Mesothelial cell of epicardium (in vitro differentiated cells): ENCODE results near the gene RMP24.
A peak's percentile ranks its signal among the peaks of the same experiment; 100 is the strongest.

Experiments used
- DNase-seq, 2 experiments: peaks; one replicate each; pipeline ENCODE4 v3.0.0; 2021; ENCODE audit warnings: low spot score in 2 of 2; ENCODE audit not compliant: unreplicated experiment in 2 of 2
- H3K27ac Mint-ChIP-seq: 2 replicates; pipeline ENCODE4 v1.8.0; 2021; ENCODE audit warnings: mixed read lengths
- H3K27me3 Mint-ChIP-seq: 2 replicates; pipeline ENCODE4 v1.8.0; 2021; ENCODE audit warnings: low read depth, mixed read lengths
- H3K36me3 Mint-ChIP-seq: 2 replicates; pipeline ENCODE4 v1.8.0; 2021; ENCODE audit warnings: mixed read lengths
- H3K4me1 Mint-ChIP-seq: 2 replicates; pipeline ENCODE4 v1.8.0; 2021; ENCODE audit warnings: mixed read lengths
- H3K4me3 Mint-ChIP-seq: 2 replicates; pipeline ENCODE4 v1.8.0; 2021; ENCODE audit warnings: mild to moderate bottlenecking, moderate library complexity, mixed read lengths
- H3K9me3 Mint-ChIP-seq: 2 replicates; pipeline ENCODE4 v1.8.0; 2021; ENCODE audit warnings: mixed read lengths
- TF ChIP-seq, protein P1 (sequence below): fragments of 200-600 bp; sonication (generic); IDR thresholded peaks from one replicate; pipeline ENCODE4 v1.5.0; 2021; ENCODE audit warnings: antibody characterized with exemption; ENCODE audit not compliant: unreplicated experiment

Gene RMP24

DNA sequence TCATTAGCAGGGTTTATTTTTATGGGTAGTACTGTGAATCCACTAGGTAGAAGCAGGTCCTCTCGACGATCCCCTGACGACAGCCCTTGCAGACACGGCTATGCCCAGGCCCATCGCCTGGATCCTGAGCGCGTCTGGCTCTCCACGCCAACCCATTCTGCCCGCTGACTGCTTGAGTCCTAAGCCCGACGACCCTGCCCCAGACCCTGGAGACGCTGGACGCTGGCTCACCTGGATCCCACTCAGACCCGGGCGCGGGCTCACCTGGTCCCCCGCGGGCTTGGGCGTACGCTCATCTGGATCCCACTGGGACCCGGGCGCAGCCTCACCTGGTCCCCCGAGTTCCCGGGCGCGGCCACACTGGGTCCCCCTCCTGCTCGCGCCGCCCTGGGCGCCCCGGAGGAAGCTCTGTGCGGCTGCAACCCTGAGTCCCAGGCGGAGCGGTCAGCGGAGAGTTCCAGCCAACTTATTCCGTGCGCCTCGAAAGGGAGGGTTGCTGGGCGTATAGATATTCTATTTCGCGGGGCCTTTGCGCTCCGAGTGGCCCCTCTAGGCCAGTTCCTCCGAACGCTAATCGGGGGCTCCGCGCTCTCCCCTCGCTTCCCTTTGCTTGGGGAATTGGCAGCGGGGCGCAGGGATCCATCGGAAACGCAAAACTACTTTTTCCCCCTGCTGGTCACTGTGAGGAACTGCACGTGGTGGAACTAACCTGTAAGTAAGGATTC, 22.4 kb upstream of the RMP24 start:
- peak; percentile 54 to 75 for DNase-seq
- Mint-ChIP-seq H3K27ac (no peak overlapping the region), H3K4me1 (peaks cover 3% of the 10 kb centered on the region), H3K27me3 (peaks cover 14% of the 10 kb centered on the region), H3K36me3 (no peaks in the 10 kb centered on the region), H3K9me3 (peaks cover 9% of the 10 kb centered on the region), H3K4me3 (peak overlapping the region; percentile 86)
- TF ChIP-seq, protein P1, sequence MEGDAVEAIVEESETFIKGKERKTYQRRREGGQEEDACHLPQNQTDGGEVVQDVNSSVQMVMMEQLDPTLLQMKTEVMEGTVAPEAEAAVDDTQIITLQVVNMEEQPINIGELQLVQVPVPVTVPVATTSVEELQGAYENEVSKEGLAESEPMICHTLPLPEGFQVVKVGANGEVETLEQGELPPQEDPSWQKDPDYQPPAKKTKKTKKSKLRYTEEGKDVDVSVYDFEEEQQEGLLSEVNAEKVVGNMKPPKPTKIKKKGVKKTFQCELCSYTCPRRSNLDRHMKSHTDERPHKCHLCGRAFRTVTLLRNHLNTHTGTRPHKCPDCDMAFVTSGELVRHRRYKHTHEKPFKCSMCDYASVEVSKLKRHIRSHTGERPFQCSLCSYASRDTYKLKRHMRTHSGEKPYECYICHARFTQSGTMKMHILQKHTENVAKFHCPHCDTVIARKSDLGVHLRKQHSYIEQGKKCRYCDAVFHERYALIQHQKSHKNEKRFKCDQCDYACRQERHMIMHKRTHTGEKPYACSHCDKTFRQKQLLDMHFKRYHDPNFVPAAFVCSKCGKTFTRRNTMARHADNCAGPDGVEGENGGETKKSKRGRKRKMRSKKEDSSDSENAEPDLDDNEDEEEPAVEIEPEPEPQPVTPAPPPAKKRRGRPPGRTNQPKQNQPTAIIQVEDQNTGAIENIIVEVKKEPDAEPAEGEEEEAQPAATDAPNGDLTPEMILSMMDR, result peak; percentile 99

DNA sequence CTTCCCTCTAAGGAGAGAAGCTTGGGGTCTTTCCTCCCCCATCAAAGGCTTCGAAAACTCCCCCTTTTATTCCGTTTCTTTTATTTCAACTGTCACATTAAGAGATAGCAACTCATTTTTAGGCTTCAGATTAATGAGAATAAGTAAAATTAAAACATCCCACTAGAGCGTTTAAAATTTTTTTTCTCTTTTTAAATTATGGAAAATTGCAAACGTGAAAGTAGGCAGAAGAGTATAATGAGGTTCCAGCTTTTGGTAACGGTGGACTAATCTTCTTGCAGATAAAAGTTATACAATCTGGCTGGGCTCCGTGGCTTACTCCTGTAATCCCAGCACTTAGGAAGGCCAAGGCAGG, 21.9 kb upstream of the RMP24 start:
- peak overlapping the region; percentile 86 for H3K4me3 Mint-ChIP-seq
- H3K4me1 Mint-ChIP-seq, result peaks cover 3% of the 10 kb centered on the region
- peaks cover 10% of the 10 kb centered on the region for H3K9me3 Mint-ChIP-seq
- no peaks in the 10 kb centered on the region for H3K36me3 Mint-ChIP-seq
- H3K27ac Mint-ChIP-seq, result no peak overlapping the region
- peaks cover 14% of the 10 kb centered on the region for H3K27me3 Mint-ChIP-seq
- TF ChIP-seq, protein P1, result no peak
- DNase-seq, result no peak

DNA sequence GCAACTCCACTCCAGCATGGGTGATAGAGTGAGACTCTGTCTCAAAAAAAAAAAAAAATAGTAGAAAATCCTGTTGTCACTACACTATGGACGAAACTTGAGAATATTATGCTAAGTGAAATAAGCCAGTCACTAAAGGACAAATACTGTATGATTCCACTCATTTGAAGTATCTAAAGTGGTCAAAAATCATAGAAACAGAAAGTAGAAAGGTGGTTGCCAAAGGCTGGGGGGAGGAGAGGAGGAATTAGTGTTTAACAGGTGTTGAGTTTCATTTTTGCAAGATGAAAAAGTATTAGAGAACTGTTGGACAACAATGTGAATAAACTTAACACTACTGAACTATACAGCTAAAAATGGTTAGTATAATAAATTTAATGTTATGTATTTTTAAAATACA, 18.8 kb upstream of the RMP24 start:
- Mint-ChIP-seq H3K4me3 (no peak overlapping the region), H3K9me3 (peaks cover 30% of the 10 kb centered on the region), H3K4me1 (peaks cover 3% of the 10 kb centered on the region), H3K36me3 (no peaks in the 10 kb centered on the region), H3K27ac (no peak overlapping the region), H3K27me3 (peaks cover 15% of the 10 kb centered on the region)
- TF ChIP-seq, protein P1, result no peak
- DNase-seq, result no peak

DNA sequence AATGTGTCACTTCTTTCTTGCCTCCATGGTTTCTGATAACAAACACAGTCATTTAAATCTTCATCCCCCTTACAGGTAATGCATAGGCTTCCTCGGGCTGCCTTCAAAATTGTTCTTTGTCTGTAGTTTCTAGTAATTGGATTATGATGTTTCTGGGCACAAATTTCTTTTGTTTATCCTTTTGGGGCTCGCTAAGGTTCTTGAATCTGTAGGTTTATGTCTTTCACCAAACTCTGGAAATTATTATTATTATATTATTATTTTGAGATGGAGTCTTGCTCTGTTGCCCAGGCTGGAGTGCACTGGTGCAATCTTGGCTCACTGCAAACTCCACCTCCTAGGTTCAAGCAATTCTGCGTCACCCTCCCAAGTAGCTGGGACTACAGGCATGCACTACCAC, 16.3 kb upstream of the RMP24 start:
- no peak overlapping the region for H3K27ac Mint-ChIP-seq
- no peaks in the 10 kb centered on the region for H3K36me3 Mint-ChIP-seq
- TF ChIP-seq, protein P1, result no peak

DNA sequence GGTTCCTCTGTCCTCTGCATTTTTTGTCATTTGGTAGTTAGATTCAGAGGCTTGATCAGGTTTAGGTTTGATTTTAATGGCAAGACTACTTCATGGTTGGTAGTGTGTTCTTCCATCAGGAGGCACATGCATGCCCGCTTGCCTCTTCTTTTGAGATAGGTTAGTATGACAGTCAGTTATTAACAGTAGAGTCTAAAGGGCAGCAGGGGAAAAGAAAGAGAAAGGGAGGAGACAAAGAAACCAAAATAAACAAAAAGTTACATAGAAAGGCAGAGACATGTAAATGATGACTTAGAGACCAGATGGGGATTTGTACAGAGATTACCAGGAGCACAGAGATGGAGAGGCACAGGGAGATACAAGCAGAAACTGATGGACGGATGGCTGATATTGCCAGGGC, 10.2 kb upstream of the RMP24 start:
- Mint-ChIP-seq H3K27ac (no peak overlapping the region), H3K4me1 (no peaks in the 10 kb centered on the region), H3K27me3 (no peaks in the 10 kb centered on the region), H3K9me3 (peaks cover 27% of the 10 kb centered on the region), H3K36me3 (no peaks in the 10 kb centered on the region), H3K4me3 (no peak overlapping the region)
- no peak for DNase-seq
- TF ChIP-seq, protein P1, result no peak

More for the DNA sequence above, 16.3 kb upstream of the RMP24 start:
- H3K27me3 Mint-ChIP-seq, result peaks cover 3% of the 10 kb centered on the region
- DNase-seq, result no peak
- H3K4me1 Mint-ChIP-seq, result no peaks in the 10 kb centered on the region
- no peak overlapping the region for H3K4me3 Mint-ChIP-seq
- H3K9me3 Mint-ChIP-seq, result peaks cover 43% of the 10 kb centered on the region
